GM12892 (cell line): ENCODE measurements around the gene SYT8.

ENCODE experiments used
- DNase-seq: peaks from one replicate; pipeline ENCODE4 v3.0.0; 2011; ENCODE audit not compliant: insufficient read length
- FAIRE-seq: peaks from 2 replicates; lab custom pipeline; 2011; peaks lifted over from hg19 to GRCh38; lab: Jason Lieb, UNC
- POLR2A ChIP-seq: IDR thresholded peaks from 2 replicates; pipeline ENCODE4 v1.6.1; 2011; ENCODE audit warnings: low read depth, low read length, control low read depth
- POLR2AphosphoS5 ChIP-seq: IDR thresholded peaks from 2 replicates; pipeline ENCODE4 v1.6.1; 2011; ENCODE audit warnings: low read depth, low read length, control low read depth
- TAF1 ChIP-seq: IDR thresholded peaks from 2 replicates; pipeline ENCODE4 v1.6.1; 2011; ENCODE audit warnings: low read depth, mild to moderate bottlenecking, control low read depth, low read length, borderline replicate concordance

Gene SYT8

GRCh38 chr11:1821562-1821961, 13.2 kb upstream of the SYT8 start:
- no peak for TF ChIP-seq POLR2A
- no peak for TF ChIP-seq POLR2AphosphoS5
- no peak for TF ChIP-seq TAF1
- no peak for FAIRE-seq
- DNase-seq: no peak

- FAIRE-seq (no peak), DNase-seq (no peak)
- TF ChIP-seq TAF1 (no peak), POLR2A (no peak), POLR2AphosphoS5 (no peak)
These were observed 12.0 kb upstream of the SYT8 start for GRCh38 chr11:1822648-1823375.

- DNase-seq (no peak), FAIRE-seq (no peak)
- no peak for TF ChIP-seq TAF1
- no peak for TF ChIP-seq POLR2AphosphoS5
- TF ChIP-seq POLR2A: no peak
These were observed 11.2 kb upstream of the SYT8 start for GRCh38 chr11:1823376-1824220.

- DNase-seq (no peak), FAIRE-seq (no peak)
- TF ChIP-seq TAF1 (no peak), POLR2A (no peak), POLR2AphosphoS5 (no peak)
These were observed 10.4 kb upstream of the SYT8 start for GRCh38 chr11:1824221-1825038.

- peak; percentile 76 for DNase-seq
- FAIRE-seq: no peak
- TF ChIP-seq TAF1 (no peak), POLR2A (no peak), POLR2AphosphoS5 (no peak)
These were observed 9.6 kb upstream of the SYT8 start for GRCh38 chr11:1825039-1825740.

DNA sequence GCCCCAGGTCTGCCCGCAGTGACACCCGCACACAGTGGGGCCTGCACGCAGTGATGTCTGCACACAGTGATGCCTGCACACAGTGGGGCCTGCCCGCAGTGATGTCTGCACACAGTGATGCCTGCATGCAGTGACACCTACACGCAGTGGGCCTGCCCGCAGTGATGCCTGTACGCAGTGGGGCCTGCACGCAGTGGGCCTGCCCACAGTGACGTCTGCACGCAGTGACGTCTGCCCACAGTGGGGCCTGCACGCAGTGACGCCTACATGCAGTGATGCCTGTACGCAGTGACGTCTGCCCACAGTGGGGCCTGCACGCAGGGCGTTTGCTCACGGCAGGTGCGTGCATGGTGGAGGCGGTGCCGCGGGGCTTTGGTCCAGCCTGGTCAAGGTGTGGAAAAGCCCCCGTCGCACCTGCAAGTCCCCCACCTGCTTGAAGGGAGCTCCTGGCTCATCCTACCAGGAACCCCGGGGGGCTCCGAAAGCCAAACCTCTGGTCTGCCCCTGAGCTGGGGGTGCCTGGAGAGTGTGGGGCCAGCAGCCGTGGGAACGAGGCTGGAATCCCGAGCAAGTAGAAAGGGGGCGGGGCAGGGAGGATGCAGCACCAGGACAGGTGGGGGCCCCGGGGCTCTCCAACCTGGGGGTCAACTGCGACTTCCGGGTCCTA, 8.9 kb upstream of the SYT8 start:
- no peak for TF ChIP-seq POLR2A
- no peak for TF ChIP-seq TAF1
- no peak for TF ChIP-seq POLR2AphosphoS5

DNA sequence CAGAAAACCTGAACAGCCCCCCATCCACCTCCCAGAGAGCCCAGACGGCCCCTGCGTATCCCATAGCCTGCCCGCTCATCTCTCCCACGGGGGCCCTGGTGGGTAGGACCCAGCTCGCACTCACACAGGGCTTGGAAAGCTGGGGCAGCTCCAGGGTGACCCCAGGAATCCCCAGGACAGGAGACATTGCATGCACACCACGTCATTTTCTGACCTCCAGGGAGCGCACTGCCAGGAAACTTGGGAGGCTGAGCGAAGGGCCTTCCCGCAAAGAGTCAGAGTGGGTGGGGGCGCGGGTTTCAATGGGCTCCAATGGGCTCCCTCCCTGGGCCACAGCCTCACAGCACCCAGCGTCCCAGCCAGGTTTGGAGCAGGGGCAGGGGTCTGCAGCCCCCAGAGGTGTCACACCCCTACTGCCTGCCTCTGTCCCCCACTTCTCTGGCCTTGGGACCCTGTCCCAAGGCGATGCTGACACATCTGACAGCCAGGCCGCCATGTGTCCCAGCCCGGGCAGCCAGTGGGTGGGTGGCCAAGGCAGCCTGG, 8.2 kb upstream of the SYT8 start:
- TF ChIP-seq TAF1 (no peak), POLR2AphosphoS5 (no peak), POLR2A (no peak)
- DNase-seq (peak; percentile 45), FAIRE-seq (no peak)

More for the DNA sequence above, 8.9 kb upstream of the SYT8 start:
- DNase-seq (no peak), FAIRE-seq (no peak)

DNA sequence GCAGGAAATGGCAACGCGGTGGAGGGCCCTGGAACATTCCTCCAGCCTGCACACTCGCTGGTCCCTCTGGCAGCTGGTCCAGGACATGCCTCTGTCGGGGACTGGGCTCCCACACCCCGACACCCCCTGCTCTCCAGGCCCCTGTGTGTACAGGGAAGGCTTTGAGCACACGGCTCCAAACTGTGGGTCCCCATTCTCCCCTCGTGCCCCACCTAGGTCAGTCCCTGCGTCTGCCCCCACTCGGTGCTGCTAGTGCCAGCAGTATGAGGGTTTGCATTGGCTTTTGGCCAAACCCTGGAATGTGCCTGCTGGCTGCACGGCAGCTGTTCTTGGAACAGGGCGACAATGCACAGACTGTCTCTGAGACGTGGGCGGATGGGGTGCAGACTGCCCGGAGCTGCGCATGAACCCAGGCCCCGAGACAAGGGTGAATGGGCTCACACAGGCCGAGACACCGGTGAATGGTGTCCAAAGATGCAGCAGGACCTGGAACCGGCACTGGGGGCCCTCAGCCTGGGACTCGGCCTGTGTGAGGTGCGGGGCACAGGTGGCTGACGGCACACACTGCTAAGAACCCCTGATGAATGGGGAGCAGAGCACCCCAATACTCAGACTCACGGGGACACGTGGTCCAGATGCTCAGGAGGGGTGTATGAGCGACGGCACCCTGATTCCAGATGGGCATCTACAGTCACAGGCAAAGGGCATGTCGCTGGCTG, 7.5 kb upstream of the SYT8 start:
- DNase-seq (no peak), FAIRE-seq (no peak)
- TF ChIP-seq POLR2A (no peak), POLR2AphosphoS5 (no peak), TAF1 (no peak)

GRCh38 chr11:1827931-1828330, 6.9 kb upstream of the SYT8 start:
- no peak for FAIRE-seq
- no peak for TF ChIP-seq POLR2AphosphoS5
- TF ChIP-seq POLR2A: no peak
- TF ChIP-seq TAF1: no peak
- DNase-seq: no peak

DNA sequence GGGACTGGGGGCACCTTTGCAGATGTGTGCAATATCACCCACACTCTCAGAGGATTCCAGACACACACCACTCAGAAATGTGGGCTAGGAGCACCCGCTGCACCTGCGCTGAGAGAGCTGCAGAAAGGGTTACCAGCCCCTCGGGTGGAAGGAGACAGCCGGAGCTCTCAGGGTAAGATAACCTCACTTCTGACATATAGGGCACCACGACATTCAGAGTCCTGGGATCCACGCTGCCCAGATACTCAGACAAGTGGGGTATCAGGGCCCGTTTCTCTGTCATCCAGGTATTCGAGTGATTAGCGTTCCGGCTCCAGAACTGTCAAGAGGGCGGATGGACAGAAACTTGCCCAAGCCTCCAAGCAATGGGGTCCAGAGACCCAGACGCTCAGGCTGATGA, 6.2 kb upstream of the SYT8 start:
- TF ChIP-seq POLR2A (no peak), TAF1 (no peak), POLR2AphosphoS5 (no peak)
- FAIRE-seq: no peak

More for the DNA sequence above, 6.2 kb upstream of the SYT8 start:
- no peak for DNase-seq
